Measurements from ENCODE around the gene LRRN4CL.

The LRRN4CL gene

GRCh38 chr11:62645946-62646824, 43.1 kb downstream of the LRRN4CL start, which contains the start of gene GANAB:
GANAB (minus strand) TSS chr11:62646613; CDS start chr11:62646599, 14 bp downstream.
- DNase-seq: peak; percentile 97 to 98

DNA sequence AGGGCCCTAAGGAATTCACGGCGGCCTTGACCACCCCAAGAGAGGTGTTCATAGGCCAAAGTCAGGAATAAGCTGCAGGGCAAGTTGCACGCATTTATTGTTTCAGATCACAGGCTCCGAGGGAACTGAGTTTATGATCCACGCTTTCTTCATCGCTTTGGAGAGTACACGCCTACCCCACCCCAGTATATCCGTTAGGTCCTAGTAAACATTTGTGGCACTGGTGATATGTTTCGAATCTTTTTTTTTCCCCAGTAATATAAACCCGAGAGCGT, 43.7 kb downstream of the LRRN4CL start:
- no peak for DNase-seq

DNA sequence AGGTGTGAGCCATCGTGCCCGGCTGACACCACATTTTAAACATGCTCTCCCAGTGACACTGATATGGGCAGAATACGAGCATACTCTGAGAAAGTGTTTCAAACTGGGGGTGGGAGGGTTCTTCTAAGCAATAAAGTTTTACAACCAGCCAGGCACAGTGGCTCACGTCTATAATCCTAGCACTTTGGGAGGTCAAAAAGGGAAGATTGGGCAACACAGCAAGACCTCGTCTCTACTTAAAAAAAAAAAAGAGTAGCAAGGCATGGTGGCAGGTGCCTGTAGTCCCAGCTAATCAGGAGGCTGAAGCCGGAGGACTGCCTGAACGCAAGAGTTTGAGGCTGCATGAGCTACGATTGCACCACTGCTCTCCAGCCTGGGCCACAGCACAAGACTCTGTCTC, 45.1 kb downstream of the LRRN4CL start:
- DNase-seq: no peak
